Heart right ventricle (tissue), 16 donors: ENCODE measurements around the gene CLPSL1. TPM values are rescaled to one million over a fixed set of nuclear protein-coding genes. Genes with fewer than 3 reads are reported as not detected.

Experiments
- ATAC-seq, 8 donors: fragments of 200-7000 bp; cut with Tn5 transposase; one replicate each; pipeline ENCODE4 v1.9.1; 2020; ENCODE audit warnings: mild to moderate bottlenecking in 8 of 8, moderate library complexity in 8 of 8, moderate number of reproducible peaks in 1 of 8
- DNase-seq, 2 donors: peaks; one replicate each; pipeline ENCODE4 v3.0.0-alpha.2; 2020
- H3K27ac ChIP-seq, 10 donors: fragments of 200-600 bp; sonication (generic) in 2 of 10; one replicate each; pipeline versions ENCODE4 v1.5.0 to v1.8.0; 2020 to 2022; ENCODE audit warnings: mild to moderate bottlenecking in 3 of 10
- H3K27me3 ChIP-seq, 7 donors: fragments of 200-600 bp; one replicate each; pipeline ENCODE4 v1.8.0; 2021 to 2022; ENCODE audit warnings: mild to moderate bottlenecking in 2 of 7
- H3K36me3 ChIP-seq, 9 donors: fragments of 200-600 bp; sonication (generic) in 1 of 9; one replicate each; pipeline versions ENCODE4 v1.5.0 to v1.8.0; 2020 to 2022; ENCODE audit warnings: mild to moderate bottlenecking in 2 of 9
- H3K4me1 ChIP-seq, 9 donors: fragments of 200-600 bp; sonication (generic) in 1 of 9; one replicate each; pipeline versions ENCODE4 v1.5.0 to v1.8.0; 2020 to 2022; ENCODE audit warnings: mild to moderate bottlenecking in 4 of 9
- H3K4me3 ChIP-seq, 10 donors: fragments of 200-600 bp; sonication (generic) in 2 of 10; one replicate each; pipeline versions ENCODE4 v1.5.0 to v1.8.0; 2020 to 2022; ENCODE audit warnings: mild to moderate bottlenecking in 7 of 10, moderate library complexity in 2 of 10
- H3K9me3 ChIP-seq, 11 donors: fragments of 200-600 bp in 10 of 11; sonication (generic) in 2 of 11; one replicate each; pipeline versions ENCODE4 v1.5.0 to v1.8.0; 2013 to 2022; ENCODE audit warnings: mild to moderate bottlenecking in 2 of 11, control low read depth in 1 of 11, moderate library complexity in 1 of 11
- CTCF ChIP-seq, 9 donors: fragments of 200-600 bp; sonication (generic) in 2 of 9; IDR thresholded peaks; one replicate each; pipeline versions ENCODE4 v1.5.0 to v1.8.0; 2021 to 2022; ENCODE audit warnings: antibody characterized with exemption in 9 of 9, mild to moderate bottlenecking in 5 of 9, moderate library complexity in 1 of 9
- WGBS, 2 donors: extraction: QIAGEN DNeasy Blood & Tissue Kit; methylation state at CpG; one replicate each; pipeline ENCODE4 v1.1.7; 2013; ENCODE audit warnings: inconsistent platforms in 1 of 2; 5-methylcytosine and 5-hydroxymethylcytosine counted together
- intact Hi-C, 10 donors: fragments of 100-400 bp; cut with DNase I; formaldehyde crosslinking; loops; one replicate each; pipeline versions ENCODE4 v1.11.1 to v1.14.2; 2022
- polyA plus RNA-seq, 2 donors: library from polyadenylated mRNA; stranded (reverse); fragments of 200-250 nt; gene quantifications; one replicate each; pipeline ENCODE4 v1.2.3, GENCODE V29; 2013
- total RNA-seq, 10 donors: library from RNA; stranded (reverse); fragmentation: NEBNext Ultra II Directional in 3 of 10; extraction: Animal tissue kit (Norgen Biotek cat#: 25700) in 3 of 10; gene quantifications; one replicate each; pipeline versions ENCODE4 v1.2.1 to v1.2.4, GENCODE V29; 2021 to 2023
- donor health status: Arrhythmogenic right ventricular cardiomyopathy.
- donor health status: ischemic (EF 13 %, LVEDD 7.1; RV severe dilation, severe dysfunction).
- donor health status: healthy with polysubstance abuse.
- donor health status: DM: no; HTN: yes; CAD: no.
- donor health status: DM: no; HTN: no; CAD: no.
- donor health status: ischemic (EF 25% LVEDD 6.9; RV normal size, moderate dysfunction).
- donor health status: ischemic (EF 25% LVEDD 5.7; RV mildly dilated, moderate dysfunction).
- donor health status: healthy.
- donor health status: DM: yes; HTN: yes; CAD: no.
- donor health status: Ischemic cardiomyopathy.
- donor health status: ischemic (EF 35%, LVEDD 5.7; RV mildly dilated, moderate dysfunction).
- donor health status: nonischemic (EF 11% LVEDD 7.7; RV severe dilation, severe dysfunction).
- donor health status: DM: yes; HTN: yes; CAD: no.
- donor health status: PGD.
- donor health status: ischemic (EF 29% LVEDD 5.4; RV normal size, mild dysfunction).
- donor health status: nonischemic (EF 23%, LVEDD 6.1; RV moderate dilation, normal function).

The CLPSL1 gene
- total and polyA plus RNA-seq, 12 donors = not detected

GRCh38 chr6:35765739-35766138, 15.1 kb upstream of the CLPSL1 start:
- H3K4me3 ChIP-seq = no peak overlapping the region
- no peak for DNase-seq
- WGBS, 2 donors = 78 to 88% methylated on average over 23 of the region's 23 CpGs

GRCh38 chr6:35769211-35769610, 11.6 kb upstream of the CLPSL1 start:
- ATAC-seq (no peak), DNase-seq (no peak)
- intact Hi-C loops = no loop called here
- Histone ChIP-seq H3K36me3 (no peaks in the 10 kb centered on the region), H3K27ac (no peak overlapping the region), H3K27me3 (peaks cover 6 to 46% (median 32%) of the 10 kb centered on the region in 7 donors), H3K4me1 (peaks cover 0 to 4% (median 0%) of the 10 kb centered on the region in 9 donors), H3K9me3 (no peaks in the 10 kb centered on the region), H3K4me3 (no peak overlapping the region)
- TF ChIP-seq CTCF (IDR thresholded peaks at IDR 0.05) = no peak
- WGBS, 2 donors = 51 to 52% methylated on average over 4 of the region's 4 CpGs

More at GRCh38 chr6:35765739-35766138, 15.1 kb upstream of the CLPSL1 start:
- no peaks in the 10 kb centered on the region for H3K9me3 ChIP-seq
- H3K4me1 ChIP-seq = peaks cover 0 to 8% (median 0%) of the 10 kb centered on the region in 9 donors
- ATAC-seq = no peak
- no peaks in the 10 kb centered on the region for H3K36me3 ChIP-seq
- intact Hi-C loops = no loop called here
- peaks cover 6 to 59% (median 55%) of the 10 kb centered on the region in 7 donors for H3K27me3 ChIP-seq
- H3K27ac ChIP-seq = no peak overlapping the region
- TF ChIP-seq CTCF (IDR thresholded peaks at IDR 0.05) = no peak

GRCh38 chr6:35771343-35771627, 9.5 kb upstream of the CLPSL1 start:
- ATAC-seq (peak in 1 of 8 donors; percentile 34), DNase-seq (no peak)
- peaks cover 0 to 4% (median under 1%) of the 10 kb centered on the region in 9 donors for H3K4me1 ChIP-seq
- peaks cover 3 to 41% (median 30%) of the 10 kb centered on the region in 7 donors for H3K27me3 ChIP-seq
- intact Hi-C loops = no loop called here
- TF ChIP-seq CTCF (IDR thresholded peaks at IDR 0.05) = no peak
- no peak overlapping the region for H3K4me3 ChIP-seq
- WGBS, 2 donors = 62 to 68% methylated on average over 5 of the region's 5 CpGs
- H3K27ac ChIP-seq = no peak overlapping the region
- H3K36me3 ChIP-seq = no peaks in the 10 kb centered on the region
- H3K9me3 ChIP-seq = no peaks in the 10 kb centered on the region

- Histone ChIP-seq H3K4me3 (no peak overlapping the region), H3K4me1 (peaks cover 0 to 10% (median 6%) of the 10 kb centered on the region in 9 donors), H3K36me3 (no peaks in the 10 kb centered on the region), H3K27me3 (peaks cover 7 to 62% (median 41%) of the 10 kb centered on the region in 7 donors), H3K9me3 (no peaks in the 10 kb centered on the region), H3K27ac (no peak overlapping the region)
- DNase-seq (no peak), ATAC-seq (no peak)
- intact Hi-C loops = no loop called here
- TF ChIP-seq CTCF (IDR thresholded peaks at IDR 0.05) = no peak
- WGBS, 2 donors = 81 to 88% methylated on average over 11 of the region's 11 CpGs
Observed at GRCh38 chr6:35774116-35774794, 6.6 kb upstream of the CLPSL1 start.
